ENCODE data around the gene ASL. TPM values are rescaled to one million over a fixed set of nuclear protein-coding genes. Genes with fewer than 3 reads are reported as not detected.
"Not testable (repeated sequence)": the region's sequence is repeated elsewhere in the genome, so short reads cannot be mapped to it uniquely, and the experiment has no call there.

ASL gene
- total RNA-seq, 1 donor from 2014 or later = 26.6 TPM

- Mint-ChIP-seq H3K36me3 (ENCODE audit: unreplicated experiment) (no peaks in the 10 kb centered on the region), H3K27ac (ENCODE audit: unreplicated experiment) (no peak overlapping the region), H3K4me1 (ENCODE audit: low read depth, unreplicated experiment) (no peaks in the 10 kb centered on the region), H3K27me3 (ENCODE audit: unreplicated experiment) (peaks cover 2% of the 10 kb centered on the region), H3K9me3 (ENCODE audit: unreplicated experiment) (no peaks in the 10 kb centered on the region), H3K4me3 (ENCODE audit: unreplicated experiment) (no peak overlapping the region)
- DNase-seq = no peak
- TF ChIP-seq CTCF (IDR thresholded peaks at IDR 0.05; ENCODE audit: partially characterized antibody, unreplicated experiment) = no peak
Measured at GRCh38 chr7:66036788-66037187, 38.8 kb upstream of the ASL start.

- Mint-ChIP-seq H3K9me3 (ENCODE audit: unreplicated experiment) (no peaks in the 10 kb centered on the region), H3K27ac (ENCODE audit: unreplicated experiment) (no peak overlapping the region), H3K36me3 (ENCODE audit: unreplicated experiment) (no peaks in the 10 kb centered on the region), H3K4me3 (ENCODE audit: unreplicated experiment) (no peak overlapping the region), H3K27me3 (ENCODE audit: unreplicated experiment) (peaks cover 3% of the 10 kb centered on the region), H3K4me1 (ENCODE audit: low read depth, unreplicated experiment) (no peaks in the 10 kb centered on the region)
- DNase-seq = no peak
- TF ChIP-seq CTCF (IDR thresholded peaks at IDR 0.05; ENCODE audit: partially characterized antibody, unreplicated experiment) = no peak
Measured at GRCh38 chr7:66039094-66039670, 36.4 kb upstream of the ASL start.

GRCh38 chr7:66043681-66044497 is 31.7 kb upstream of the ASL start:
- H3K27ac Mint-ChIP-seq (ENCODE audit: unreplicated experiment) = no peak overlapping the region
- peaks cover 1% of the 10 kb centered on the region for H3K9me3 Mint-ChIP-seq (ENCODE audit: unreplicated experiment)
- H3K4me1 Mint-ChIP-seq (ENCODE audit: low read depth, unreplicated experiment) = no peaks in the 10 kb centered on the region
- no peak for TF ChIP-seq CTCF (IDR thresholded peaks at IDR 0.05; ENCODE audit: partially characterized antibody, unreplicated experiment)
- H3K4me3 Mint-ChIP-seq (ENCODE audit: unreplicated experiment) = peak overlapping the region; percentile 64
- peak; percentile 48 for DNase-seq
- no peaks in the 10 kb centered on the region for H3K36me3 Mint-ChIP-seq (ENCODE audit: unreplicated experiment)
- H3K27me3 Mint-ChIP-seq (ENCODE audit: unreplicated experiment) = peaks cover 3% of the 10 kb centered on the region

- DNase-seq; H3K36me3 Mint-ChIP-seq (ENCODE audit: unreplicated experiment); H3K9me3 Mint-ChIP-seq (ENCODE audit: unreplicated experiment); H3K27ac Mint-ChIP-seq (ENCODE audit: unreplicated experiment); H3K4me1 Mint-ChIP-seq (ENCODE audit: low read depth, unreplicated experiment); H3K27me3 Mint-ChIP-seq (ENCODE audit: unreplicated experiment): not testable (repeated sequence)
- peak overlapping the region; percentile 64 for H3K4me3 Mint-ChIP-seq (ENCODE audit: unreplicated experiment)
Measured at GRCh38 chr7:66044498-66044854, 31.1 kb upstream of the ASL start.

GRCh38 chr7:66047426-66047825 is 28.2 kb upstream of the ASL start:
- TF ChIP-seq CTCF (IDR thresholded peaks at IDR 0.05; ENCODE audit: partially characterized antibody, unreplicated experiment) = no peak
- no peak for DNase-seq

GRCh38 chr7:66049886-66050285 is 25.7 kb upstream of the ASL start:
- not testable (repeated sequence) for H3K36me3 Mint-ChIP-seq (ENCODE audit: unreplicated experiment); H3K27ac Mint-ChIP-seq (ENCODE audit: unreplicated experiment); H3K27me3 Mint-ChIP-seq (ENCODE audit: unreplicated experiment); H3K4me1 Mint-ChIP-seq (ENCODE audit: low read depth, unreplicated experiment); H3K4me3 Mint-ChIP-seq (ENCODE audit: unreplicated experiment); H3K9me3 Mint-ChIP-seq (ENCODE audit: unreplicated experiment); DNase-seq

More at GRCh38 chr7:66047426-66047825, 28.2 kb upstream of the ASL start:
- H3K36me3 Mint-ChIP-seq (ENCODE audit: unreplicated experiment) = no peaks in the 10 kb centered on the region
- H3K4me1 Mint-ChIP-seq (ENCODE audit: low read depth, unreplicated experiment) = no peaks in the 10 kb centered on the region
- no peak overlapping the region for H3K27ac Mint-ChIP-seq (ENCODE audit: unreplicated experiment)
- H3K9me3 Mint-ChIP-seq (ENCODE audit: unreplicated experiment) = peaks cover 1% of the 10 kb centered on the region
- H3K4me3 Mint-ChIP-seq (ENCODE audit: unreplicated experiment) = peak overlapping the region; percentile 34
- H3K27me3 Mint-ChIP-seq (ENCODE audit: unreplicated experiment) = peaks cover 1% of the 10 kb centered on the region
